Fibroblast of pulmonary artery (primary cell): Measurements from ENCODE around the gene KIAA0753.

Experiments used
- DNase-seq: peaks from one replicate; pipeline ENCODE4 v3.0.0-alpha.2; 2010; ENCODE audit warnings: low read depth
- H3K4me3 ChIP-seq: replicated peaks from 2 replicates; pipeline ENCODE4 v1.5.1; 2011; ENCODE audit warnings: low read depth, mild to moderate bottlenecking, control low read depth, low read length, moderate library complexity
- TF ChIP-seq, protein P1 (sequence below): IDR thresholded peaks from 2 replicates; pipeline ENCODE4 v1.5.1; 2011; ENCODE audit warnings: mild to moderate bottlenecking, control low read depth, low read length, inconsistent platforms; ENCODE audit errors: missing control alignments

KIAA0753 gene

DNA sequence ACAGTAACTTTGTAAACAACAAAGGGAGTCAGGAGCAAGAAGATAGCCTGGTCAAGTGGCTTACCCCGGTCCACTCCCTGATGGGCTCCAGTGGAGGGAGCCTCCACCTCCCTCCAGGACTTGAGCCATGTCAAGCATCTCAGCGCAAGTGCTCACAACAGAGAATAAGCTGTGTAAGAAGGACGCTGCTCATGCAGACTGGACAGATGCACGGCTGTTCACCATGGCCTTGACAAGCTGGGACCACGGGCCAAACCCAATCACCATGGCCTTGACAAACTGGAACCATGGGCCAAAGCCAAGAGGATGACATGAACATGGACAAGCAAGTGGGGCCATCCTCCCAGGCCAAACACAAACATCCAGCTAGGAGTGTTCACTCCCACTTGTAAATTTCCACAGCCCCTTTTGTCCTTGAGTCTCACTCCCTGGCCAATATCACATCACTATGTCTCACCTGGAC, 80.7 kb downstream of the KIAA0753 start:
- DNase-seq: no peak
- no peak overlapping the region for H3K4me3 ChIP-seq
- TF ChIP-seq, protein P1, sequence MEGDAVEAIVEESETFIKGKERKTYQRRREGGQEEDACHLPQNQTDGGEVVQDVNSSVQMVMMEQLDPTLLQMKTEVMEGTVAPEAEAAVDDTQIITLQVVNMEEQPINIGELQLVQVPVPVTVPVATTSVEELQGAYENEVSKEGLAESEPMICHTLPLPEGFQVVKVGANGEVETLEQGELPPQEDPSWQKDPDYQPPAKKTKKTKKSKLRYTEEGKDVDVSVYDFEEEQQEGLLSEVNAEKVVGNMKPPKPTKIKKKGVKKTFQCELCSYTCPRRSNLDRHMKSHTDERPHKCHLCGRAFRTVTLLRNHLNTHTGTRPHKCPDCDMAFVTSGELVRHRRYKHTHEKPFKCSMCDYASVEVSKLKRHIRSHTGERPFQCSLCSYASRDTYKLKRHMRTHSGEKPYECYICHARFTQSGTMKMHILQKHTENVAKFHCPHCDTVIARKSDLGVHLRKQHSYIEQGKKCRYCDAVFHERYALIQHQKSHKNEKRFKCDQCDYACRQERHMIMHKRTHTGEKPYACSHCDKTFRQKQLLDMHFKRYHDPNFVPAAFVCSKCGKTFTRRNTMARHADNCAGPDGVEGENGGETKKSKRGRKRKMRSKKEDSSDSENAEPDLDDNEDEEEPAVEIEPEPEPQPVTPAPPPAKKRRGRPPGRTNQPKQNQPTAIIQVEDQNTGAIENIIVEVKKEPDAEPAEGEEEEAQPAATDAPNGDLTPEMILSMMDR: no peak

DNA sequence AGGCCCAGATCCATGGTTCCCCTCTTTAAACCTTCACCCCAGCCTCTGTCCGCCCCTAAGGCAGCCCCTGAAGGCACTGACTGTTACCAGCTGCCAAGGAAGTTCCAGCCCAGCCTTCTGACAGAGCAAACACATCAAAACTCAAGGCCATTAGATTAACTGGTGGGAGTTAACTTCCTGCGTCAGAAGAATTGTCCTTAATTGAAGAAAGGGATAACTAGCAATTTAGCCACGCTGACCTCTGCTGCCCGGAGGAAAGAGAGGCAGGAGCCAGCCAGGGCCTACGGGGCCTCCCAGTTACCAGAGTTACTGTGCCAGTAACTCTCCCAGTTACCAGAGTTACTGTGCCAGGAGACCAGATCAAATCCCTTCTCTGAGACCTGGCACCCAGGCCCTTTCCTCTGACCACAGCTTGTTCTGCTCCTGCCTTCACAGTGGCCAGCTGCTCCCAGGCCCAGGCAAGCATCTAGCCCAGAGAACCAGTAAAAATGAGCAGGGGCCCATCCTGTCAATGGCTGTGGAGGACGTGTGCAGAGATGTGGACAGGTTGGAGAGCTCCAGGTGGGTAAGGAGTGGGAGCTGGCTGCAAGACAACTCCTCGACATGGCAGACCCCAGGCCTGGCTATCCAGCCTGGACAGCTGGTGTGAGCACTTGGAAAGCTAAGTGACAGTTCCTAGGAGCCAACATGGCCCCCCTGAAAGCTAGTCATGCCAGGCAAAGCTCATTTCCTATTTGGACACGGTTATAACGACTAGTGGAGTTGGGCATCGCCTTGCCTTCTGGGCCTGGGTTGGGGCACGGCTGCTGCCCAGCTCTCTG, 81.4 kb downstream of the KIAA0753 start:
- TF ChIP-seq, protein P1: peak; percentile 5
- peak; percentile 63 for DNase-seq
- no peak overlapping the region for H3K4me3 ChIP-seq

DNA sequence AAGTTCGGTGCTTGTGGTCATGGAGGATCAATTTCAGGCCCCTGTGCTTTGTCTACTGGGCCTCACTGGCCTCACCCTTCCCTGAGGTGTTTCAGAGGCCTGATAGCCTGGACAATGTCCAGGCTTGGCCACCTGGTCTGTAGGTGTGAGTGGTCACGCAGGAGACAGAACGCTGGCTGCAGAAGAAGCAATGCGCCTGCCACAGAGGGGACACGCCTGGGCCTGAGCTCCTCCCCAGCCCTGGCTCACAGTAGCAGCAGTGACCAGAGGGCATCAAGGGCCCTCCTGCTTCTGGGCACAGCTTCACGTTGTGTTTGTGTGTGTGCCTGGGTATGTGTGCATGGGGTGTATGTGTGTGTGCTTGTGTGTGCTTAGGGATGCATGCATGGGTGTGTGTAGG, 82.2 kb downstream of the KIAA0753 start:
- H3K4me3 ChIP-seq: no peak overlapping the region
- TF ChIP-seq, protein P1: no peak
- no peak for DNase-seq

DNA sequence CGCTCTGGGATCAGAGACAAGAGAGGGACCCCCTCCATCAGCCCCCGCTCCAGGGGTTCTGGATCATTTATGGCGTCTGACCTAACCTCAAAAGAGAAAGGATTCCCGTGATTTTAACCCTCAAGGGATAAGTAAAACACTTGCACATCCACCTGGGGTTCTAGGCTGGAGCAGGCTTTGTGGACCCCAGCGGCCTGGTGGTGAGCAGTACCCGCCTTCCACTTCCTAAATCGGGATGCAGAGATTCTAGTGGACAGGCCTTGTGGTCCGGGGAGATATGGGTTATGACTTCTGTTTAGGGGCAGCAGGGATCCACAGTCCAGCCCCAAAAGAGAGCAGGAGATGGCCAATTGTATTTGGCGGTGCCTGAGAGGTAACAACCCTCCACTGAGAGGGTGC, 83.5 kb downstream of the KIAA0753 start:
- TF ChIP-seq, protein P1: no peak
- DNase-seq: no peak
- H3K4me3 ChIP-seq: no peak overlapping the region

DNA sequence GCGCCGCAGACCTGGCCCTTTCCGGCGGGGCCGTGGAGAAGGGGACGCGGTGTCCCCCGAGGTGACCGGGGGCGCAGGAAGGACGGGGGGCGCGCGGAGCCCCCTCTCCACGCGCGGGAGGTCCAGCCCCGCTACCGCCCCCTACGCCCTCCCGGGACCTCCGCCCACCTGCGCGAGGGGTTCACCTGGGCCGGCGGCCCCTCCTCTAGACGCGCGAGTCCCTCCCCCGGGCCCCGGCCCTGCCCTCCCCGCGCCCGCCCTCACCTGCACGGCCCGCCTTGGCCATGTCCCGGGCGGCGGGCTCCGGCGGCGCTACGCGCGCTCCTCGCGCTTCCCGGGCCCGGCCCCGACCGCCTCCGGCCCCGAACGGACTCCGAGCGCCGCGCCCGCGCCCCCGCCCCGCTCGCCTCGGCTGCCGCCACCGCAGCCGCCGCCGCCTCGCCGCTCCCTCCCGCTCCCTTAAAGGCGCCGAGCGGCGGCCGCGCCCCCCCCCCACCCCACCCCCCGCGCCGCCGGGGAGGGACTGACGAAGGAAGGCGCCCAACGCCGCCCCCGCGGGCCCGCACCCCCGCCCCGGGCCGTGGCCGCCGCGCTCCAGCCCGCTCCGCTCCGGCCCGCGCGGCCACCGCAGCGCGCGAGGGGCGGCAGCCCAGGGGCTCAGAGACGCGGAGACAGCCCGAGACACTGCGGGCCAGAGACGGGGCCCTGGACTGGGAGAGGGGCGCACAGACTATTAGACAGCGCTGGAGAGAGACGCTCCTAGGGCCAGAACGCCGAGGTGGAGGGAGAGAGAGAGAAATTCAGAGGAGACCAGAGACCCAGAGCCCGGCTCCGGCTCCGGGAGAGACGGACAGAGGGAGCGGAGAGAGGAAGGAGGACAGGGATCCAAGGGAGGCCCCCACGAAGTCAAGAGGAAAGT, 84.1 kb downstream of the KIAA0753 start, which contains the start of gene PITPNM3:
Gene PITPNM3, minus strand, starts transcription at position 435 of the 919 bp plus-strand sequence. Its CDS starts 149 bp downstream, at position 286.
- TF ChIP-seq, protein P1: no peak
- no peak for DNase-seq
- peak within 1 kb of the TSS; percentile 43 for H3K4me3 ChIP-seq

DNA sequence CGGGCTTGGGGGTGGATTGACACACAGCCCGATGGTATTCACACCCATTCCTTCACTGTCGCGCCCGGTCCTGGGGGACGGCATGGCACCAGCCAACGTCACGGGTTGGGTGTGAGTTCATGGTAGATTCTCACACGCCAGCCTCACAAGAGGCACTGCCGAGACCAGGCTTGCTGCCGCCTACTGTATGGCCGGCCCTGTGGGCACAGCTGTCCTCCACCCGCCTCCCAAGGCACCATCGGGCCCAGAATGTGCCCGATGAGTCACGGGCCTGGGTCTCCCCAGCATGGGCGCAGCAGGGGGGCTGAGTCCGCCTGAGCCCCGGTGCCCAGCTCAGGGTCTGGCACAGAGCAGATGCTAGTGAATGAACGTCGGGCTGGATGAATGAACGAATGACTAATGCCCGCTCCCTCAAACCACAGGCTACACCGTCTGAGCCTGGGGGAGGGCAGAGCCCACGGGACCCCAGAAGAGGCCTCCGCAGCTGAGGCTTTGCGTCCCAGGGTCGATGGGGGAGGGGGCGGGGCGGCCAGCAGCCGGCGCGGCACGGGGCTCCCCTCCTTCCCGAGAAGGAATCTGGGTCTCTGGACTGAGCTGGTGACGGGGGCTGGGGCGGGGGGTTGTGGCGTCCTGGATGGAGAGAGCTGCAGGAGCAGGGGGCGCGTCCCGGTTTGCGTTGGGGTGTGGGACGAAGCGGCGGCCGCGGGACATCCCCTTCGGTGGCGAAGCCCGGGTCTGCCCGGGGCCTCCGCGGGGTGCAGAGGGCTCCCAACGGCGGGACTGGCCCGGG, 85.0 kb downstream of the KIAA0753 start:
- no peak for DNase-seq
- H3K4me3 ChIP-seq: peak overlapping the region; percentile 43
- TF ChIP-seq, protein P1: no peak
